ENCODE data around the gene FAM13A.

The FAM13A gene

DNA sequence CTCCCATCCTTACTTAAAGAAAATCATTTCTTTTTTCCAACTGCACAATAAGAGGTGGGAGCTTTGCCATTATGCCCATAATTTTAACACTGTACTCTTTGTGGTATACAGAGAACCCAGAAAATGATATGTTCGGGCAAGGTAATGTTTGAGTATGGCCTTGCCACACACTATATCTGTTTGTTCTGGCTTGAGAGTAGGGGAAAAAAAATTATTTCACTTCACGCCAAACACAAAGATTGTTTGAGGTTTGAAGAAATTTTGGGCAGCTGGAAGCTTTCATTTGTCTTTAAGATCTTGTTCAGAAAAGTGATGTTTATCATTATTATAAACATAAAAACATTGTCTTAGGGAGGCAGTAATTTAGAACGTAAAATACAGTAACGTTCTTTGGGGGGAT is 244.0 kb downstream of the FAM13A start:
- no peaks in the 10 kb centered on the region for H3K27me3 ChIP-seq (replicated peaks; ENCODE audit: control insufficient read depth, insufficient read depth, low read length)
- H3K36me3 ChIP-seq (ENCODE audit: control insufficient read depth, insufficient read depth, low read length) = no peaks in the 10 kb centered on the region
- no peak for TF ChIP-seq CTCF (IDR thresholded peaks at IDR 0.05; ENCODE audit: insufficient read depth, low read length, poor library complexity, severe bottlenecking)
- DNase-seq (ENCODE audit: extremely low read depth, insufficient read length) = no peak
- no peak overlapping the region for H3K4me3 ChIP-seq (replicated peaks; ENCODE audit: low read depth, low read length)

DNA sequence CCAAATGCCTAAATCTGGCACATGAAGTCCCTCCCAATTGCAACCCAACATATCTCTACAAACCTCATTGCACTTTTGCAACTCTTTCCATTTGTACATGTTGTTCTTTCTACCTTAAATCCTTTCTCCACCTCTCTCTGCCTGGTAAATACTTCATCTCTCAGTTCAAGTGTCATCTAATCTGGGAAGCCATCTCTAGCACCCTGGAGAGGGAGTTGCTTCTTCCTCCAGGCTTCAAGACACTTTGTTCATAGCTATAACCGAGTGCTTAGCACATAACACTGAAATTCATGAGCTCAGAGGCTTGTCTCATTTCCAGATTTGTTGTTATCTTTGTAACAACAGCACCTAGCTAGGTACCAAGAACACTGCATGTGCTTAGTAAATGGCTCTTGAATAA is 244.6 kb downstream of the FAM13A start:
- TF ChIP-seq CTCF (IDR thresholded peaks at IDR 0.05; ENCODE audit: insufficient read depth, low read length, poor library complexity, severe bottlenecking) = no peak
- no peaks in the 10 kb centered on the region for H3K27me3 ChIP-seq (replicated peaks; ENCODE audit: control insufficient read depth, insufficient read depth, low read length)
- DNase-seq (ENCODE audit: extremely low read depth, insufficient read length) = no peak
- H3K4me3 ChIP-seq (replicated peaks; ENCODE audit: low read depth, low read length) = no peak overlapping the region
- H3K36me3 ChIP-seq (ENCODE audit: control insufficient read depth, insufficient read depth, low read length) = no peaks in the 10 kb centered on the region

GRCh38 chr4:88811904-88812303 is 245.1 kb downstream of the FAM13A start:
- Histone ChIP-seq H3K36me3 (ENCODE audit: control insufficient read depth, insufficient read depth, low read length) (no peaks in the 10 kb centered on the region), H3K4me3 (replicated peaks; ENCODE audit: low read depth, low read length) (no peak overlapping the region), H3K27me3 (replicated peaks; ENCODE audit: control insufficient read depth, insufficient read depth, low read length) (no peaks in the 10 kb centered on the region)
- no peak for DNase-seq (ENCODE audit: extremely low read depth, insufficient read length)
- TF ChIP-seq CTCF (IDR thresholded peaks at IDR 0.05; ENCODE audit: insufficient read depth, low read length, poor library complexity, severe bottlenecking) = no peak

DNA sequence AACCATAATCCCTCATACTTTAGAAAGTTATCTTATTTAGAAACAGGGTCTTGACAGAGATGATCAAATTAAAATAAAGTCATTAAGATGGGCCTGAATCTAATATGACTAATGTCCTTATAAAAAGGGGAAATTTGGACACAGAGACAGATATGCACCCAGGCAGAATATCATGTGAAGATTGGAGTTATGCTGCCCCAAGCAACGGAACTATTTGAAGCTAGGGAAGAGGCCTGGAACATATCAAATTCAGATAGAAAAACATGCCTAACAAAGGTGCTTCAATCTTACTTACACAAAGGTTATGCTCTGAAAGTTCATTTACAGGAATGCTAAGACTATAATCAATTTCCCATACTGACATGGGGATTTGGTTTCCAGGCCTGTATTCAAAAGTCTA is 246.7 kb downstream of the FAM13A start:
- no peak for TF ChIP-seq CTCF (IDR thresholded peaks at IDR 0.05; ENCODE audit: insufficient read depth, low read length, poor library complexity, severe bottlenecking)
- Histone ChIP-seq H3K4me3 (replicated peaks; ENCODE audit: low read depth, low read length) (no peak overlapping the region), H3K36me3 (ENCODE audit: control insufficient read depth, insufficient read depth, low read length) (no peaks in the 10 kb centered on the region)

DNA sequence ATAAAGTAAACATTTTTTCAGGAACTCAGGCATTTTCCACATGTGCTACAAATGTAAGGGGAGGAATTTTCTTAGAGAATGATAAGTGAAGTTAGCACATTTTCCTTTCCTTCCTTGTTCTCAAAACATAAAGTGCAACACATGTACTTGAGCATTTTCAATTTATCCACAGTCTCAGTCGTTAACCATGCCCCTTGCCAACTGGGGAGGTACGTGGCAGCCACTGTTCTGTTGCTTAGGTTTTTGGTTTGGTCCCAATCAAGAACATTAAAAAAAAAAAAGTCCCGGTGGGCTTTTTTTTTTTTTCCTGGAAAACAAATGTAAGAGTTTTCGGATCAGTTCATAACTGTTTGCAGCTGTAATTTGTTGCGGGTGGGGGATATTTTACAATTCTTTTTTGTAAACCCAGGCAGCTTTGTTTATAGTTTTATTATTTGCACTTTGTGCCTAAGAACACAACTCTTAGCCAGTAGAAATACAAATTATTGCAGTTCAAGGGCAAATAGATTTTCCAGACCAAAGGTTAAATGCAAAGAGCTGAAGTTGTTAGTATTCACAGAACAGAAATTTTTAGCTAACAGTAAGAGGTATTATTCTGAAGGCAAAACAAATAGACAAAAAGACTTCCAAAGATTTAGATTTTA is 247.3 kb downstream of the FAM13A start:
- no peaks in the 10 kb centered on the region for H3K36me3 ChIP-seq (ENCODE audit: control insufficient read depth, insufficient read depth, low read length)
- no peak overlapping the region for H3K4me3 ChIP-seq (replicated peaks; ENCODE audit: low read depth, low read length)
- H3K27me3 ChIP-seq (replicated peaks; ENCODE audit: control insufficient read depth, insufficient read depth, low read length) = no peaks in the 10 kb centered on the region
- no peak for TF ChIP-seq CTCF (IDR thresholded peaks at IDR 0.05; ENCODE audit: insufficient read depth, low read length, poor library complexity, severe bottlenecking)
- DNase-seq (ENCODE audit: extremely low read depth, insufficient read length) = no peak

More for the DNA sequence above, 246.7 kb downstream of the FAM13A start:
- H3K27me3 ChIP-seq (replicated peaks; ENCODE audit: control insufficient read depth, insufficient read depth, low read length) = no peaks in the 10 kb centered on the region
- DNase-seq (ENCODE audit: extremely low read depth, insufficient read length) = no peak

DNA sequence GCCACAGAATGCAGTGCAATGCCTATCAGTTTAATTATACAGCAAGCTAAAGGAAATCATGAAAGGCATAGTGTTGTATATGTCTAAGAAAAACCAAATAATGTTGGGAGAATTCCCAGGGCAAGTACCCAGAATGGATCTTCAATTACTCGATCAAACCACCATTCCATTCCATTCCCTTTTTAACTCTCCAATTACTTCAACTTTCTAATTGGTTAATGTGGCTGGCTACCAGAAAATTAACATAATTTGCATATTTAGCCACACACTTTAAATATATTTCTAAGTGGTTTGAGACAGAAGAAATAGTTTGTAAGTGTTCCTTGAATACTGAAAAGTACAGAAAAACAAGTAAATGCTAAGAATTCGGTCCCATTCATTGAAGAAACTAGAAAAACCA is 247.9 kb downstream of the FAM13A start:
- no peak for TF ChIP-seq CTCF (IDR thresholded peaks at IDR 0.05; ENCODE audit: insufficient read depth, low read length, poor library complexity, severe bottlenecking)
- Histone ChIP-seq H3K36me3 (ENCODE audit: control insufficient read depth, insufficient read depth, low read length) (no peaks in the 10 kb centered on the region), H3K27me3 (replicated peaks; ENCODE audit: control insufficient read depth, insufficient read depth, low read length) (no peaks in the 10 kb centered on the region), H3K4me3 (replicated peaks; ENCODE audit: low read depth, low read length) (no peak overlapping the region)
- DNase-seq (ENCODE audit: extremely low read depth, insufficient read length) = no peak

All from GM06990 (cell line).